ENCODE measurements around the gene ZP1. TPM values are rescaled to one million over a fixed set of nuclear protein-coding genes. Genes with fewer than 3 reads are reported as not detected.

The ZP1 gene
- polyA plus RNA-seq, 1 experiment = 0.36 TPM

GRCh38 chr11:60840470-60841430 is 26.6 kb upstream of the ZP1 start:
- H3K27me3 ChIP-seq (ENCODE audit: control insufficient read depth, insufficient read depth, low read length) = peaks cover 6% of the 10 kb centered on the region; the same call in 1 of the 2 replicates
- ChIA-PET CTCF (interaction anchor here (2.9 to 29.2 kb wide), 2 partner anchors 9 to 53 kb away, joined by 23 to 716 read pairs; partner anchors contain the start of gene PRPF19), POLR2A (no interaction called here)
- TF ChIP-seq, protein P1, sequence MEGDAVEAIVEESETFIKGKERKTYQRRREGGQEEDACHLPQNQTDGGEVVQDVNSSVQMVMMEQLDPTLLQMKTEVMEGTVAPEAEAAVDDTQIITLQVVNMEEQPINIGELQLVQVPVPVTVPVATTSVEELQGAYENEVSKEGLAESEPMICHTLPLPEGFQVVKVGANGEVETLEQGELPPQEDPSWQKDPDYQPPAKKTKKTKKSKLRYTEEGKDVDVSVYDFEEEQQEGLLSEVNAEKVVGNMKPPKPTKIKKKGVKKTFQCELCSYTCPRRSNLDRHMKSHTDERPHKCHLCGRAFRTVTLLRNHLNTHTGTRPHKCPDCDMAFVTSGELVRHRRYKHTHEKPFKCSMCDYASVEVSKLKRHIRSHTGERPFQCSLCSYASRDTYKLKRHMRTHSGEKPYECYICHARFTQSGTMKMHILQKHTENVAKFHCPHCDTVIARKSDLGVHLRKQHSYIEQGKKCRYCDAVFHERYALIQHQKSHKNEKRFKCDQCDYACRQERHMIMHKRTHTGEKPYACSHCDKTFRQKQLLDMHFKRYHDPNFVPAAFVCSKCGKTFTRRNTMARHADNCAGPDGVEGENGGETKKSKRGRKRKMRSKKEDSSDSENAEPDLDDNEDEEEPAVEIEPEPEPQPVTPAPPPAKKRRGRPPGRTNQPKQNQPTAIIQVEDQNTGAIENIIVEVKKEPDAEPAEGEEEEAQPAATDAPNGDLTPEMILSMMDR (IDR thresholded peaks at IDR 0.05; ENCODE audit: insufficient read depth, low read depth, low read length) = no peak
- H3K36me3 ChIP-seq (ENCODE audit: control insufficient read depth, insufficient read depth, low read length) = peaks cover 2% of the 10 kb centered on the region; the same call in 1 of the 2 replicates
- no peak overlapping the region for H3K4me3 ChIP-seq (ENCODE audit: low read depth, low read length)
- DNase-seq (ENCODE audit: low read depth) = peak; percentile 72

- peak within 1 kb of the TSS; percentile 94 for H3K4me3 ChIP-seq (ENCODE audit: low read depth, low read length)
- H3K36me3 ChIP-seq (ENCODE audit: control insufficient read depth, insufficient read depth, low read length) = peaks cover 2% of the 10 kb centered on the region; the same call in 1 of the 2 replicates
- ChIA-PET CTCF (interaction anchor here (0.8 to 29.2 kb wide), 3 partner anchors 11 to 52 kb away, joined by 3 to 716 read pairs (median 23); partner anchors contain the start of gene PRPF19), POLR2A (no interaction called here)
- TF ChIP-seq, protein P1 (IDR thresholded peaks at IDR 0.05; ENCODE audit: insufficient read depth, low read depth, low read length) = no peak
- H3K27me3 ChIP-seq (ENCODE audit: control insufficient read depth, insufficient read depth, low read length) = peaks cover 6% of the 10 kb centered on the region; the same call in 1 of the 2 replicates
- peak; percentile 62 for DNase-seq (ENCODE audit: low read depth)
These were observed 25.3 kb upstream of the ZP1 start, which contains the start of gene CCDC86 for GRCh38 chr11:60841797-60842667. Gene CCDC86, plus strand, starts transcription at chr11:60842113. Its CDS starts 12 bp downstream, at chr11:60842125.

- TF ChIP-seq, protein P1 (IDR thresholded peaks at IDR 0.05; ENCODE audit: insufficient read depth, low read depth, low read length) = no peak
- Histone ChIP-seq H3K27me3 (ENCODE audit: control insufficient read depth, insufficient read depth, low read length) (no peaks in the 10 kb centered on the region), H3K4me3 (ENCODE audit: low read depth, low read length) (peak overlapping the region; percentile 94), H3K36me3 (ENCODE audit: control insufficient read depth, insufficient read depth, low read length) (peaks cover 2% of the 10 kb centered on the region; the same call in 1 of the 2 replicates)
- no peak for DNase-seq (ENCODE audit: low read depth)
- POLR2A ChIA-PET = no interaction called here
- CTCF ChIA-PET = interaction anchor here (0.8 to 29.2 kb wide), 3 partner anchors 12 to 51 kb away, joined by 3 to 716 read pairs (median 3); partner anchors contain the start of gene PRPF19
These were observed 24.4 kb upstream of the ZP1 start for GRCh38 chr11:60842668-60843600.

GRCh38 chr11:60844045-60844869 is 23.1 kb upstream of the ZP1 start:
- Histone ChIP-seq H3K36me3 (ENCODE audit: control insufficient read depth, insufficient read depth, low read length) (peaks cover 6% of the 10 kb centered on the region), H3K4me3 (ENCODE audit: low read depth, low read length) (peak overlapping the region; percentile 16; the same call in 1 of the 2 replicates), H3K27me3 (ENCODE audit: control insufficient read depth, insufficient read depth, low read length) (no peaks in the 10 kb centered on the region)
- ChIA-PET POLR2A (no interaction called here), CTCF (interaction anchor here (1.1 to 29.2 kb wide), 3 partner anchors 13 to 49 kb away, joined by 3 to 716 read pairs (median 4); partner anchors contain the start of gene PRPF19)
- DNase-seq (ENCODE audit: low read depth) = no peak
- TF ChIP-seq, protein P1 (IDR thresholded peaks at IDR 0.05; ENCODE audit: insufficient read depth, low read depth, low read length) = no peak

Data from BJ (cell line).